Measurements from ENCODE around the gene KCTD17. TPM values are rescaled to one million over a fixed set of nuclear protein-coding genes. Genes with fewer than 3 reads are reported as not detected.

Gene KCTD17
- total and polyA plus RNA-seq, 2 of the 13 experiments (the other 11 are each of a cell fraction or from before 2014, with no cell fraction given) = 5.3 to 11.7 TPM

GRCh38 chr22:37033605-37034430, 17.7 kb upstream of the KCTD17 start (continued):
- no peak for TF ChIP-seq PHF8 (CRISPR knock-in tag; IDR thresholded peaks at IDR 0.05)
- TF ChIP-seq ZNF292 (CRISPR knock-in tag; IDR thresholded peaks at IDR 0.05; ENCODE audit: borderline replicate concordance, low read depth) = peak; percentile 61; the same call in 1 of the 2 replicates
- TF ChIP-seq HOXA3 (CRISPR knock-in tag; IDR thresholded peaks at IDR 0.05) = peak; percentile 84; the same call in 1 of the 2 replicates
- no peak for TF ChIP-seq ZNF329 (CRISPR knock-in tag; IDR thresholded peaks at IDR 0.05; ENCODE audit: low read depth)
- 0 out of 2 replicates have a peak, but pooled peaks have one; percentile 23 for TF ChIP-seq ZNF713 (CRISPR knock-in tag; IDR thresholded peaks at IDR 0.05)
- TF ChIP-seq ZNF841 (CRISPR knock-in tag; IDR thresholded peaks at IDR 0.05; ENCODE audit: borderline replicate concordance) = no peak
- TF ChIP-seq GFI1 (CRISPR knock-in tag; IDR thresholded peaks at IDR 0.05; ENCODE audit: borderline replicate concordance) = peak; percentile 37; the same call in 1 of the 2 replicates
- peak; percentile 68; the same call in 1 of the 2 replicates for TF ChIP-seq DMAP1 (CRISPR knock-in tag; IDR thresholded peaks at IDR 0.05)
- peak; percentile 64; the same call in 1 of the 2 replicates for TF ChIP-seq ZNF430 (CRISPR knock-in tag; IDR thresholded peaks at IDR 0.05)
- TF ChIP-seq BCL3 (CRISPR knock-in tag; IDR thresholded peaks at IDR 0.05) = no peak
- peak; percentile 64 for TF ChIP-seq NCOA2 (CRISPR knock-in tag; IDR thresholded peaks at IDR 0.05)
- TF ChIP-seq E2F2 (CRISPR knock-in tag; IDR thresholded peaks at IDR 0.05; ENCODE audit: borderline replicate concordance) = 0 out of 2 replicates have a peak, but pooled peaks have one; percentile 2
- TF ChIP-seq ZNF691 (CRISPR knock-in tag; IDR thresholded peaks at IDR 0.05; ENCODE audit: borderline replicate concordance, low read depth) = 0 out of 2 replicates have a peak, but pooled peaks have one; percentile 1
- no peak for TF ChIP-seq GPN1 (CRISPR knock-in tag; IDR thresholded peaks at IDR 0.05; ENCODE audit: borderline replicate concordance)
- no peak for TF ChIP-seq ZBTB40 (IDR thresholded peaks at IDR 0.05)
- no peak for TF ChIP-seq ZBTB40 (CRISPR knock-in tag; IDR thresholded peaks at IDR 0.05)
